SU-DHL-6 (cell line): ENCODE data around the gene RELN.

Experiments used
- EZH2phosphoT487 ChIP-seq: fragments of 200-600 bp; sonication (generic), shearing (Covaris generic); conservative IDR thresholded peaks from 2 replicates; pipeline ENCODE4 v1.6.1; 2018; ENCODE audit warnings: mild to moderate bottlenecking, antibody characterized with exemption, low read length, moderate library complexity, mixed read lengths
- TF ChIP-seq, protein P1 (sequence below): fragments of 200-600 bp; sonication (generic); IDR thresholded peaks from one replicate; pipeline ENCODE4 v1.5.1; 2017; ENCODE audit warnings: antibody characterized with exemption, mild to moderate bottlenecking, low read length, moderate library complexity; ENCODE audit not compliant: insufficient read depth, poor library complexity, severe bottlenecking

DNA sequence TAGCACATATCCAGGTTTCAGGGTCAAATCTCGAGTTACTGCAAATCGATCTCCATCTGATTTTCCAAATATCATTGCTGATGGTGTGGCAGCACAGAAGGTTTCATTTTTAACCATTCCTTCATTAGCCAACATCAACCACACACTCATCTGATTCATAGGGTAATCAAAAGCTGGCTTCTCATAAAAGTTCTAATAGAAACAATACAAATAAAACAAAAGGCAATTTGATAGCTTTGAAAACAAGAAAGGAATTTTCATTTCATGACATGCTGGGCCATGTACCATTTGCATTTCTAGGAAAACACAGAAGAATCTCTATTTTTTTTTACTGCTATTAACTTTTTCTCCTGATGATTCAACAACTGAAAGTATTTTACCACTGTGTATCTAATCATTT is 395.8 kb downstream of the RELN start:
- TF ChIP-seq, protein P1, sequence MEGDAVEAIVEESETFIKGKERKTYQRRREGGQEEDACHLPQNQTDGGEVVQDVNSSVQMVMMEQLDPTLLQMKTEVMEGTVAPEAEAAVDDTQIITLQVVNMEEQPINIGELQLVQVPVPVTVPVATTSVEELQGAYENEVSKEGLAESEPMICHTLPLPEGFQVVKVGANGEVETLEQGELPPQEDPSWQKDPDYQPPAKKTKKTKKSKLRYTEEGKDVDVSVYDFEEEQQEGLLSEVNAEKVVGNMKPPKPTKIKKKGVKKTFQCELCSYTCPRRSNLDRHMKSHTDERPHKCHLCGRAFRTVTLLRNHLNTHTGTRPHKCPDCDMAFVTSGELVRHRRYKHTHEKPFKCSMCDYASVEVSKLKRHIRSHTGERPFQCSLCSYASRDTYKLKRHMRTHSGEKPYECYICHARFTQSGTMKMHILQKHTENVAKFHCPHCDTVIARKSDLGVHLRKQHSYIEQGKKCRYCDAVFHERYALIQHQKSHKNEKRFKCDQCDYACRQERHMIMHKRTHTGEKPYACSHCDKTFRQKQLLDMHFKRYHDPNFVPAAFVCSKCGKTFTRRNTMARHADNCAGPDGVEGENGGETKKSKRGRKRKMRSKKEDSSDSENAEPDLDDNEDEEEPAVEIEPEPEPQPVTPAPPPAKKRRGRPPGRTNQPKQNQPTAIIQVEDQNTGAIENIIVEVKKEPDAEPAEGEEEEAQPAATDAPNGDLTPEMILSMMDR, result no peak
- TF ChIP-seq EZH2phosphoT487, result no peak
